T-helper 9 cell (primary cell): ENCODE measurements around the gene DLST.

ENCODE experiments used
- DNase-seq: peaks from one replicate; pipeline ENCODE4 v3.0.0-alpha.2; 2020

Gene DLST

DNA sequence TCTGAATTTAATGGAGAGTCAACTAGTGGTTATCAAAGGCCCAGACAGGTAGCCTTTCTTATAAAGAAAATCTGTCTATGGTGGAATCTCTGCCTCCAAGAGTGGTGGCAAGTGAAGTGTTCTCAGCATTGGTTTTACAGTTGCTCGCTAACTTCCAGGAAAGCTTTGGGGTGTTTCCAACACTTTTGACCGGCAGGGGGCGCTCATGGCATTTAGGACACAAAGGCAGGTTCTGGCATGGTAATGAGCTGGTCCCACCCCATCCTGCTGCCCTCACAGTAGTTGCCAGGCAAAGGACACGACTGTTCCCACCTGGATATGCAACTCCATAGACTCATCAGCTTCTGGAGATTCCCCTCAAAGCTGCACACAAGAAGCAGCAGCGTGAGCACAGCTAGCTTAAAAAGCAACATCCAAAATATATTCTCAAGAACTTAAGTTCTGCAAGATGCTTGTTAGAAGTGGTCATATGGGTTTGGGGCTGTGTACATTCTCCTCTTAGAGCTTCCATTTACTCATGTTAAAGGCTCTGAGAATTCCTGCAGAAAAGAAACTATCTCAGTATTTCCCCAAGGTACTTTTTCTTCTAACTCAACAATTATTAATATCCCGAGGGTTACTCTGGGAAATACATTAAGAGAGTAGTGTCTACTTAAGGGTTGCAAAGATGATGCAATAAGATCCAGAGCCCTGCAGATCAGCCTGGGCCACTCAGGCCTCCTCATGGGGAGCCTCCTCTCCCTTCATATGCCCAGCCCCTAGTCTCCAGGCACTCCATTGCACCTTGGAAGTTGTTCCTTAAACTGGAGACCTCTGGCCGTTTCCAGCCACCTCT is 20.6 kb upstream of the DLST start:
- peak; percentile 98 for DNase-seq

- no peak for DNase-seq
These were observed 20.0 kb upstream of the DLST start for GRCh38 chr14:74861734-74862090.

DNA sequence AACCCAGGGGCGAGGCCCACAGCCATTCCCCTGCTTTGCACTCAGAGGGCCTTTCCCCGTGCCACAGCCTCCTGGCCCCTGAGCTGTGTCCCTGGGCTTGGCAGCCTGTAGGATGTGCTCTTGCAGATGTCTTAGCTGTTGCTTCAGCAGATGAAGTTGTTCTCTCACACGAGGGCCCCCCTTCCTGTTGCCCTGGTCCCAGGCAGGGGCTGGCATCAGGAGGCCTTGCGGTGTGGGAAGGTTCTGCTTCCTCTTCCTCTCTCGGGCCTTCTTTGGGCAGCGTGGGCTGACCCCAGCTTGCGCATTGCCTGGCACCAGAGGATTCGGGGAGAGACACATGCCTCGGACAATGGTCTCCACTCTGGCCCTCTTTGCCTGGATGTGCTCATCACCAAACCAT is 18.4 kb upstream of the DLST start:
- no peak for DNase-seq

DNA sequence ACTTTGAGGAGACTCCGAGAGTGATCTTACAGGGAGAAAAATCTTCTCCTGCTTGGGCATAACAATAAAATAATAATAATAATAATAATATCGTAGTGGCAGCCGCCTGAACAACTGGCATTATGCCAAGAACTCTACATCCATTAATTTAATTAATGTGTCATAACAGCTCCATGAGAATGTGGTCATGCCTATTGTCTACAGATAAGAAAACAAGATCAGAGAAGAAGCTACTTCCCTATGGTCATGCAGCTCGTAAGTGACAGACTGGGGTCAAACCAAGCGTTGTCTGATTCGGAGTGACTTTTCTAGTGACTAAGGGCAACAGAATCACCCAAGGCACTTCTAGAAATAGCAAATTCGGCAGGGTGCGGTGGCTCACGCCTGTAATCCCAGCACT is 17.5 kb upstream of the DLST start:
- no peak for DNase-seq

GRCh38 chr14:74865156-74865555 is 16.6 kb upstream of the DLST start:
- no peak for DNase-seq

- DNase-seq = no peak
These were observed 14.9 kb upstream of the DLST start for GRCh38 chr14:74866708-74867389.

GRCh38 chr14:74867673-74868072 is 14.0 kb upstream of the DLST start:
- DNase-seq = peak; percentile 20

GRCh38 chr14:74868739-74869138 is 13.0 kb upstream of the DLST start:
- no peak for DNase-seq

- DNase-seq = no peak
These were observed 9.9 kb upstream of the DLST start for GRCh38 chr14:74871819-74872218.

DNA sequence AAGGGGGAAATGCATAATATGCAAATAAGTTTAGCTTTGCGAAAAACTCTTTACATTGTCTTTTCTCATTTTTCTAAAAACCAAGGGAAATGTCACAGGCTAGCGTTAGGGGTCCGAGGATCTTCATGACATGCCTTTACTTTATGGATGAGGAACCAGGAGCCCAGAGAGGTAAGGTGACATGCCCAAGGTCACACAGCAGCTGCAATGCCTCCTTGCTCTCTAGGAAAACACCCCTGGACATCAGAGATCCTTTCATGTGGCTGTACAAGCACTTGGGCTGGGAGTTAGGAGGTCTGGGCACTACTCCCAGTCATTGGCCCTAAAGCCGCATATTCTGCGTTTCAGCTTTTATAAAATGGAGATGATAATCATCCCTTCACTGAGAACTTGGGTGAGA is 6.5 kb upstream of the DLST start:
- DNase-seq = no peak

DNA sequence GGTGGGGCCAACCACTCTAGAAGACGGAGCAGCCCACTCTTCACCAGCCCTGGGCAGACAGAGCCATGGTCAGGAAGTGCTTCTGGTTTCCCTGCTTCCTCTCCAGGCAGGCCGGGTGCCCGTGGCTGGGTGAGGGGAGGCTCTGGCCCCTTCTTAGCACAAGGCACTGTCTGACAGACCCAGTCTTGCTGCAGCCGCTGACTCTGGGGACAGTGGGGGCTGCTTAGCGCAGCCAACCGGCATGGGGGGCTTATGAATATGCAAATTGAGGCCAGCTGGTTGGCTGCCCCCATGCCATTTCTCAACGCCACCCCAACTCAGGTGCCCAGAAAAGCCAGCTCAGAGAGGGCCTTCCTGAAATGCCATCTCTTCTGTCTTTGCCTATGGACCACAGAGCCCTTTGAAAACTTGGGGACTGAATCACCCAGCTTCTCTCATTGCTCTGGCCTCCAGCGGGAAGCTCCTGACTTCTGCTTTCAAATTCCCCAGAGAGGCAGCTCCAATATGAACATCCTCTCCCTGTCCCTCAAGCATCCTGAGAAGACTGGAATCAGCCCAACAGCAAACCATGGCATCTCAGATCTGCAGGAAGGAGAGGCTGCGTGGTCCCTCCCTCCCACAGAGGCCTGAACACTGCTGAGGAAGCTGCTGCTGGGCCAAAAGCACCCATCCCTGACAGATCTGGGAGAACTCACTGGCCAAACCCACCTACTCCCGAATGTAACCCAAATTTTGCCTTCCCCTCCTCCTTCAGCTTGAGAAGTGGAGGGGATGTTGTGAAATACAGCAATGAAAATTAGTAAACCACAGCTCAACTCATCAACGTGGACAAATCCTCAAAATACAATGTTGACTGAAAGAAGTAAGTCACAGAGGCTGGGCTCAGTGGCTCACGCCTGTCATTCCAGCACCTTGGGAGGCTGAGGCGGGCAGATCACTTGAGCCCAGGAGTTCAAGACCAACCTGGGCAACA is 5.5 kb upstream of the DLST start, which contains the start of gene PROX2:
Gene PROX2, minus strand, starts transcription at position 205 of the 973 bp plus-strand sequence. CDS start 12,311 bp downstream, outside the sequence.
- peak; percentile 8 for DNase-seq

- DNase-seq = no peak
These were observed 2.1 kb upstream of the DLST start for GRCh38 chr14:74879427-74880182.

- DNase-seq = peak; percentile 45
These were observed 596 bp downstream of the DLST start for GRCh38 chr14:74882103-74882920.

DNA sequence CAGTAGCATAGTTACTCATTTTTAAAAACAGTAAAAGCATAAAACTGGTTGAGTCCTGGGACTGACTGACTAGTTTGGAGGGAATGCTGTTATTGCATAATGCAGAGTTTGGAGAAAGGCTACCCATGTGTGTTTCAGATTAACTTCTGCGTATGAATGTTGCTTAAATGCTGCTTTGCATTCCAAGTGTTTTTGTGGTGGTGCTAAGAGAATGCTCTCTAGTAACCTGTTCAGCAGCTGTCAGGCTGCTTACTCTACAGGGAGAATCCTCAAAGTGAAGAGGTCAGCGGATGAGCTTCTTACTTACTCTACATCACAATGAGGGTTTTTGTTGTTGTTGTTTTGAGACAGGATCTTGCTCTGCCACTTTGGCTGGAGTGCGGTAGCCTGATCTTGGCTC is 4.3 kb downstream of the DLST start:
- no peak for DNase-seq

- no peak for DNase-seq
These were observed 6.7 kb downstream of the DLST start for GRCh38 chr14:74888164-74889158.

- DNase-seq = no peak
These were observed 8.5 kb downstream of the DLST start for GRCh38 chr14:74890262-74890661.

GRCh38 chr14:74891870-74892269 is 10.2 kb downstream of the DLST start:
- no peak for DNase-seq

DNA sequence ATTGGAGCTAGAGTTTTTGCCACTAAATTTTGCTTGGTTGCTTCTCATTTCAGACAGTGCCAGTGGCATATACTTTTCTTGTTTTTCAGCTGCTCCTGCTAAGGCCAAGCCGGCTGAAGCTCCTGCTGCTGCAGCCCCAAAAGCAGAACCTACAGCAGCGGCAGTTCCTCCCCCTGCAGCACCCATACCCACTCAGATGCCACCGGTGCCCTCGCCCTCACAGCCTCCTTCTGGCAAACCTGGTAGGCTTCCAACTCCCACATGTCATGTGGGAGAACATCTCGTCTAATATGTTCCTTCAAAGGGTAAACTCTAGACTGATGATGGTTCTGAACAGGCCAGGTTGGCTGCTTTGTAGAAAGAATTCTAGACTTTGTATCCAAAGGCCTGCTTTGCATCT is 11.0 kb downstream of the DLST start:
- DNase-seq = no peak

- no peak for DNase-seq
These were observed 11.9 kb downstream of the DLST start for GRCh38 chr14:74893614-74894091.

DNA sequence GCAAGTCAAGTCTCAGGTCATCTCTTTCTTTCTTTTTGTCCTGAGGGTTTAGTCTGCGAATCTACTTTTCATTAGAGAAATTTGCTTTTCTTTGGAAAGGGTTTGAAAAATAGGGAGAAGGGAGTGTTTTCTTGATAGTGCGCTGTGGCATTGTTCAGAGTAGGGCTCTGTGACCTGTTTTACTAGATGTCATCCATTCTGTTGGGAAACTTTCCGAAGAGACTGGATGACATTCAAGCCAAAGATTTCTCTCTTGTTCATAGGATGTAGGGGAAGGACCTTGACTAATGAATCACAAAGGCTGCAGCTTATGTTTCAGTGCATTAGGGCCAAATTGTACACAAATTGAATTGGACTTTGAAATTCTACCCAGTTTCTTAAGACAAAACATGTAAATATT is 14.7 kb downstream of the DLST start:
- no peak for DNase-seq
